ENCODE results near the gene UBE2J1.
A peak's percentile ranks its signal among the peaks of the same experiment; 100 is the strongest.

Gene UBE2J1

DNA sequence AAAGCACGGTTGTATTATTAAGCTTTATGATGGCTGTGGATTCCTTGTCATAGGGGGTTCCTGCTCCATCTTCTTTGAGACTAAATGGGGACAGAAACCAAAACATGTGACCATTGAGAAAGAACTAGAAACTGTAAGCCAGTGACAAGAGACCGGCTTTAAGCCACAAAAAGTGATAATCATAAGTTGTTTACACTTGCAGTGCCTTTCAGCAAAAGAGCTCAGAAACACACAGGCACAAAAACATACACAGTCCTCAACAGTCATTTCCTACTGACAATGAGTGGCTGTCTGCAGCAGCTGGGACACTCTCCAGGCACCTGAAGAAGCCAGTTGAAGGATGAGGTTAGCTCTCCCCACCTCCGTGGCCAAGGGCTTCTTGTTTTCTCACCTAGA lies 20.0 kb upstream of the UBE2J1 start:
- H3K9ac ChIP-seq (ENCODE audit: low read length) = peak overlapping the region; percentile 54
- peak overlapping the region; percentile 89 for H2AFZ ChIP-seq (ENCODE audit: low read length)
- H4K20me1 ChIP-seq (ENCODE audit: insufficient read depth, low read length) = no peaks in the 10 kb centered on the region
- peak overlapping the region; percentile 76 for H3K27ac ChIP-seq (ENCODE audit: low read depth, low read length, poor library complexity, severe bottlenecking)
- no peaks in the 10 kb centered on the region for H3K27me3 ChIP-seq (ENCODE audit: insufficient read depth, low read length)
- peaks cover 53% of the 10 kb centered on the region for H3K4me1 ChIP-seq (ENCODE audit: insufficient read depth, low read length, severe bottlenecking)
- H3K9me2 ChIP-seq (ENCODE audit: low read depth, low read length) = no peaks in the 10 kb centered on the region
- no peaks in the 10 kb centered on the region for H3K79me2 ChIP-seq (ENCODE audit: insufficient read depth, low read length)
- no peaks in the 10 kb centered on the region for H3F3A ChIP-seq (ENCODE audit: insufficient read depth, low read length)
- peak overlapping the region; percentile 42 for H3K4me2 ChIP-seq (ENCODE audit: low read length)
- no peak overlapping the region for H3K4me3 ChIP-seq (ENCODE audit: low read depth, low read length, poor library complexity, severe bottlenecking)
- no peaks in the 10 kb centered on the region for H3K9me3 ChIP-seq (ENCODE audit: low read length)
- no peaks in the 10 kb centered on the region for H3K36me3 ChIP-seq (ENCODE audit: insufficient read depth, low read length)
- TF ChIP-seq EZH2 (IDR thresholded peaks at IDR 0.05; ENCODE audit: borderline replicate concordance, low read length) = no peak
- TF ChIP-seq, protein P1, sequence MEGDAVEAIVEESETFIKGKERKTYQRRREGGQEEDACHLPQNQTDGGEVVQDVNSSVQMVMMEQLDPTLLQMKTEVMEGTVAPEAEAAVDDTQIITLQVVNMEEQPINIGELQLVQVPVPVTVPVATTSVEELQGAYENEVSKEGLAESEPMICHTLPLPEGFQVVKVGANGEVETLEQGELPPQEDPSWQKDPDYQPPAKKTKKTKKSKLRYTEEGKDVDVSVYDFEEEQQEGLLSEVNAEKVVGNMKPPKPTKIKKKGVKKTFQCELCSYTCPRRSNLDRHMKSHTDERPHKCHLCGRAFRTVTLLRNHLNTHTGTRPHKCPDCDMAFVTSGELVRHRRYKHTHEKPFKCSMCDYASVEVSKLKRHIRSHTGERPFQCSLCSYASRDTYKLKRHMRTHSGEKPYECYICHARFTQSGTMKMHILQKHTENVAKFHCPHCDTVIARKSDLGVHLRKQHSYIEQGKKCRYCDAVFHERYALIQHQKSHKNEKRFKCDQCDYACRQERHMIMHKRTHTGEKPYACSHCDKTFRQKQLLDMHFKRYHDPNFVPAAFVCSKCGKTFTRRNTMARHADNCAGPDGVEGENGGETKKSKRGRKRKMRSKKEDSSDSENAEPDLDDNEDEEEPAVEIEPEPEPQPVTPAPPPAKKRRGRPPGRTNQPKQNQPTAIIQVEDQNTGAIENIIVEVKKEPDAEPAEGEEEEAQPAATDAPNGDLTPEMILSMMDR (IDR thresholded peaks at IDR 0.05; ENCODE audit: low read length) = no peak

DNA sequence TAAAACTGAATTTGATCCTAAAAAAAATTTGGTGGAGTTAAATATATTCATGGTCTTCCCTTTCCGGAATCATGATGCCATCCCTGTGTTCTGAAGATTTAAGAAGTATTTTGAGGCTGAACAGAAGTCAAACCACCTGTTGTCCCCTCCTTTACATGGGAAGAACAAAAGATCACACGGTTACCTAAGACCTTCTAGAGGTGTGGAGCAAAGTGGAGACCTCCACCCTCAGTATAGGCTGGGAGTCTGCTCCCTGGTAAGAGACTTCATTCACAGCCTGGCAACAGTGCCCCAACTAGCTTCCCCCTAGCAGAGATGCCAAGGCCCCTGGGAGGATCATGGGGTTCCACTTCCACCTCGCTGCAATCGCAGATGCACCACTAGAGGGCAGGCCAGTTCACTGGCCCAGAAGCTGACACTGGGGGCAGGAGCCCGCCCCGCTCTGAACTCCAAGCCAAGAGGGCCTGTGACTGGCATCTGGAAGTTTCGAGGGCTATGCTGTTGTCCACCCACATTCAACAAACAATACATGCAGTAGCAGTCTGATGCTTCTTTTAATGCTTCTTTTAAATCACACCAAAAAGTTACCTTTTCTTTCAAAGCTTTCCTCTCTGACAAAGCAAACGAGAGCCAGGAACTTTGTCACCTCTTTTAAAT lies 19.5 kb upstream of the UBE2J1 start:
- H3K9me3 ChIP-seq (ENCODE audit: low read length) = no peaks in the 10 kb centered on the region
- no peaks in the 10 kb centered on the region for H4K20me1 ChIP-seq (ENCODE audit: insufficient read depth, low read length)
- H3K4me3 ChIP-seq (ENCODE audit: low read depth, low read length, poor library complexity, severe bottlenecking) = no peak overlapping the region
- TF ChIP-seq, protein P1 (IDR thresholded peaks at IDR 0.05; ENCODE audit: low read length) = peak; percentile 99
- TF ChIP-seq EZH2 (IDR thresholded peaks at IDR 0.05; ENCODE audit: borderline replicate concordance, low read length) = no peak
- peak overlapping the region; percentile 76 for H3K27ac ChIP-seq (ENCODE audit: low read depth, low read length, poor library complexity, severe bottlenecking)
- no peaks in the 10 kb centered on the region for H3K27me3 ChIP-seq (ENCODE audit: insufficient read depth, low read length)
- H3K79me2 ChIP-seq (ENCODE audit: insufficient read depth, low read length) = no peaks in the 10 kb centered on the region
- H3F3A ChIP-seq (ENCODE audit: insufficient read depth, low read length) = no peaks in the 10 kb centered on the region
- H3K4me2 ChIP-seq (ENCODE audit: low read length) = peak overlapping the region; percentile 42
- no peaks in the 10 kb centered on the region for H3K36me3 ChIP-seq (ENCODE audit: insufficient read depth, low read length)
- peak overlapping the region; percentile 89 for H2AFZ ChIP-seq (ENCODE audit: low read length)
- peaks cover 58% of the 10 kb centered on the region for H3K4me1 ChIP-seq (ENCODE audit: insufficient read depth, low read length, severe bottlenecking)
- H3K9ac ChIP-seq (ENCODE audit: low read length) = peak overlapping the region; percentile 54
- no peaks in the 10 kb centered on the region for H3K9me2 ChIP-seq (ENCODE audit: low read depth, low read length)

DNA sequence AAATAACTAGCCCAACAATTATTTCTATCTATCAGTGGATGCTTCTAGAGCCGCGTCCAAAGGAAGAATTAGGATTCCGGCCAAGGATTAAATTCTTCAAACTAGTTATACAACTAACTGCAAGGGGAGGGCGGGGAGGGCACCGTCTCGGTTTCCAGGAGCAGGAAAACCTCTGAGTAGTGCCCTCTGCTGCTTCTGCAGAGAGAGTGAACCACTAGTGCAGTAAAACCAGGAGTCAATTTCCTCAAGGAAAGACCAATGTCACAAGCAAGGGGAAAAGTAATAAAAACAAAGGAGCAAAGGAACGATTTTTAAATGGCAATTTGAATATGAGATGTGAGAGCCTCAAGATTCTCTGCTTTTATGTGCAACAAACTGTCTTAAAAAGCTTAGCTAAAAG lies 16.5 kb upstream of the UBE2J1 start:
- H3K4me2 ChIP-seq (ENCODE audit: low read length) = peak overlapping the region; percentile 45; the same call in 1 of the 2 replicates
- H3K9me2 ChIP-seq (ENCODE audit: low read depth, low read length) = no peaks in the 10 kb centered on the region
- H3F3A ChIP-seq (ENCODE audit: insufficient read depth, low read length) = no peaks in the 10 kb centered on the region
- no peak overlapping the region for H3K4me3 ChIP-seq (ENCODE audit: low read depth, low read length, poor library complexity, severe bottlenecking)
- no peaks in the 10 kb centered on the region for H4K20me1 ChIP-seq (ENCODE audit: insufficient read depth, low read length)
- no peaks in the 10 kb centered on the region for H3K79me2 ChIP-seq (ENCODE audit: insufficient read depth, low read length)
- H3K36me3 ChIP-seq (ENCODE audit: insufficient read depth, low read length) = no peaks in the 10 kb centered on the region
- no peaks in the 10 kb centered on the region for H3K27me3 ChIP-seq (ENCODE audit: insufficient read depth, low read length)
- H2AFZ ChIP-seq (ENCODE audit: low read length) = no peak overlapping the region
- H3K9ac ChIP-seq (ENCODE audit: low read length) = no peak overlapping the region
- peaks cover 71% of the 10 kb centered on the region for H3K4me1 ChIP-seq (ENCODE audit: insufficient read depth, low read length, severe bottlenecking)
- H3K9me3 ChIP-seq (ENCODE audit: low read length) = no peaks in the 10 kb centered on the region
- peak overlapping the region; percentile 62 for H3K27ac ChIP-seq (ENCODE audit: low read depth, low read length, poor library complexity, severe bottlenecking)
- no peak for TF ChIP-seq EZH2 (IDR thresholded peaks at IDR 0.05; ENCODE audit: borderline replicate concordance, low read length)
- TF ChIP-seq, protein P1 (IDR thresholded peaks at IDR 0.05; ENCODE audit: low read length) = peak; percentile 43
